ENCODE data around the gene NT5DC3.

The NT5DC3 gene

DNA sequence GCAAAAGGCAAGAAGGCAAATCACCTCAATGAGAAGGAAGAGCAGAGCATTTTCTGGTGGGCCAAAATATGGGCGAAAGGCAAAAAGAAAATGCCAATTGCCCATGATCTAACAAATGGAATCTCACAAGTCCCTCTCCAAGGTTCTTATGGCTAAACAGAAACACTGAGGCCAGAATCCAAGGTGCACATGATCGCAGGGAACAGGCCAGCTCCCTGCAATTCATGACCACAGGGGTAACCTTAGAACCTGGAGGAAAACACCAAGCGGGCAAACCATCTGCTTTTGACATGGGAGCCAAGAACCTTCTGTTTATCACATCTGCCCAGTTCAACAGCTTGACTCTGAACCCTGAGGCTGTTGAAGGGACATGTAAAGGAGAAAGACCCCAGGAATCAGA lies 60.0 kb downstream of the NT5DC3 start:
- DNase-seq, result no peak

DNA sequence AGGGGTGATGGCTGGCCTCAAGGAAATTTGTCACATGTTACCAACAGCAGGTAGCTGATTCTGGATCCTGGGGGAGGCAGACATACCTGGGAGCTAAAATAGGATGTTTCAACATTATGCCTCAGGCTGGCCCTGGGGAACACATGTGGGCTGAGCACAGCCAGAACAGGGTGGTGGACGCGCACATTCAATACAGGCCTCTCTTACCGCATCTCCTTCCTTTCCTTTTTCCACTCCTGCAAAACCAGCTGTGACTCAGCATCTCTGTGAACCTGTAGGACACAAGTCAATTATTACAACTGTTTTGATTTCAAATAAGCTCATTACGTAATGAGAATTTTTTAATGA lies 61.0 kb downstream of the NT5DC3 start:
- DNase-seq, result no peak

- DNase-seq, result no peak
Observed at GRCh38 chr12:103779410-103780092, 61.5 kb downstream of the NT5DC3 start.

DNA sequence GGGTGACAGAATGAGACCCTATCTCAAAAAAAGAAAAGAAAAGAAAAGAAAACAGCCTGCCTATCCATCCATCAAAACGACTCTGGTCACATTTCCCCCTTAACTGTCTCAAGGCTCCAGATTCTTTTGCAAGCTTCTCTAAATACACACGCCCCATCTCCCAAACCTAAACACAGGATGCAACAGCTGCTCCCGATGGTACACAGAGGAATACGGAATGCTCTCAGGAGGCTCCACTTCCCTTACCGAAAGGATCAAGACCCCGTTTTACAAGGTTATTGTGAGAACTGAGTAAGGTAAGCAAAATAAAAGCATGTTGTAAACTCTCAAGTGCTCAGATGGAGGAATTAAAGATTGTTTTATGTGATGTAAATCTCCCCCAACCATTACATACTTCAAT lies 62.3 kb downstream of the NT5DC3 start:
- DNase-seq, result no peak

DNA sequence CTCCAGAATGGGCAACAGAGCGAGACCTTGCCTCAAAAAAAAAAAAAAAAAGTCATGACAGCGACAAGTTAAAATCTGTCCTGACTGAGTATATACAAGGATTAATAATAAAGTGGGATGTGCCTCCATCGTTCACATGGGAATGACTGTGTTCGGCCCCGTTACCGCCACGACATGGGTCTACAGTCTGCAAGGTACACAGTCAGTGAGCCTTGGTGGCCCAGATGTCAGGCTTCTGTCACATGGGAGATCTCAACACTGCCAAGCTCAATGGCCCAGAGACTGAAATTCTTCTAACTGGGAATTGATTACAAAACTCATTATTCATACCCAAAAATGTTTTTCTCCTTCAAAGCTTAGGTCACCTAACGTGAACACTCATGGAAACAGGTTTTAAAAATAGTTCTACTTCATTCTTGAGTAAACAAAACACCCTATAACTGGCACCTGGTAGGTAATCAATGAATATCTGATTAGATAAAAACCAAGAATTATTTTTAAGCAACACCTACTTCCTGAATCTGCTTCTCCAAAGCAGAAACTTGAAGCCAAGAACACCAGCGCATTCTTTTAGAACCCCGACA lies 66.0 kb downstream of the NT5DC3 start:
- DNase-seq, result no peak

DNA sequence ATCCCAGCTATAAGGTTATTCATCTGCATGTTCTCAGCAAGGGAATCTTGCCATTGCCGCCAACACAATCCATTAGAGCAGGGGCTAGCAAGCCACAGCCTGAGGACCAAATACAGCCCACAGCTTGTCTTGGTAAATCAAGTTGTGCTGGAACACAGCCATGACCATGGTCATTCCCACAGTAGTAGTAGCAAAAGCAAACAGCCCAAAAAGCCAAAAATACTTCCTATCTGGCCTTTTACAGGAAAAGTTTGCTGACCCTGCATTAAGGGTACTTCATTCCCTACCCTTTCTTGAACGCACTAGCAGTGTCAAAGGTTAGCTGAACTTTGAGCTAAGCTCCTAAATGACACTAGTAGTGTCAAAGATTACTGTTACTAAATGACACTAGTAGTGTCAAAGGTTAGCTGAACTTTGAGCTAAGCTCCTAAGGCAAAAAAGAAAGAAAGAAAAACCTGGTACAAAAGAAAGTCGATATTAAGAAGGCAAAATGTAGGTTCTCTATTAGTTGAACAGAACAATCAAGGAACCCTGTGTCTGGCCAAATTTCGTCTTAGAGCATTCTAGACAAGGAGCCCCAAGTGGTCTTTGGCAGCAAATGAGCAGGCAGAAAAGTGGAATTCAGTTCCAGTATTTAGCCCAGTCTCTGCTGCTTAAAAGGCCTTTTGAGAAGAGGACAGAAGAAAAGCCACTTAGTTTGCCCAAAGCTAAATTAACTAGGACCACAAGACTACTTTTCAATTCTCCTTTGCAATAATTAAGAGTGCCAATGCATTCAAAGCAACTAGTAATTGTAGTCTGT lies 67.7 kb downstream of the NT5DC3 start:
- DNase-seq, result no peak

GRCh38 chr12:103772367-103773108 lies 68.5 kb downstream of the NT5DC3 start:
- DNase-seq, result no peak

- peak; percentile 22 for DNase-seq
Observed at GRCh38 chr12:103771466-103771865, 69.6 kb downstream of the NT5DC3 start.

DNA sequence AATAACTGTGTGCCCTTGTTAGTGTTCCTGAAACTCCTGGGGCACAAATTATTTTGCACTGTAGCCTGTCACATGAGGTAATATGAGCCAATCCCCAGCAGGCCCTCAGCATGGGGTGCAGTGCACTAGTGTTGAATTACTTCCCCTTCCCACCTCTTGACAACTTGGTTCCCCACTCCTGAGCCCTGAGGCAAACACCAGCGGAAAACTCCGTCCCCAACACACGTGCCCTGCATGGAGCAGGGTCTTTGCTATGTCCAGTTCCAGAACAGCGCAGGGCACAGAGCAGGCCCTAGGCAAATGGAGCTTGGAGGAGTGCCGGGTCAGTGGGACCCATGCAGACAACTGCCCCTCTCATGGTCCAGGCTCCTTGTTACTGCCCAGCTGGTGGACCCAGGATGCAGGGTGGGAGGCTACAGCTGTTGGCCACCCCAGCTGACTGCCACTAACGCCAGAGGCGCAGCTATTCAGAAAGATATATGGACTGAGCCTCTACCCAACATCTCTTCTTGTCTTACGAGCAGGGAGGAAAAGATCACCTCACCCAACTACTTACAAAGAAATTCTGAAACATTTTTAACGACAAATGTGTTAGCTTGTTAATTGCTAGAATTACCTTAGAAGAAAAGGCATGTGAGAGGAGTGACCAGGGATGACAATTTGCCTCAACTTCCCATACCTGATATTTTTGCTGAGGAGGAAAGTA lies 71.6 kb downstream of the NT5DC3 start:
- DNase-seq, result no peak

GRCh38 chr12:103768467-103769123 lies 72.4 kb downstream of the NT5DC3 start:
- DNase-seq, result no peak

- DNase-seq, result no peak
Observed at GRCh38 chr12:103766028-103766427, 75.0 kb downstream of the NT5DC3 start.

DNA sequence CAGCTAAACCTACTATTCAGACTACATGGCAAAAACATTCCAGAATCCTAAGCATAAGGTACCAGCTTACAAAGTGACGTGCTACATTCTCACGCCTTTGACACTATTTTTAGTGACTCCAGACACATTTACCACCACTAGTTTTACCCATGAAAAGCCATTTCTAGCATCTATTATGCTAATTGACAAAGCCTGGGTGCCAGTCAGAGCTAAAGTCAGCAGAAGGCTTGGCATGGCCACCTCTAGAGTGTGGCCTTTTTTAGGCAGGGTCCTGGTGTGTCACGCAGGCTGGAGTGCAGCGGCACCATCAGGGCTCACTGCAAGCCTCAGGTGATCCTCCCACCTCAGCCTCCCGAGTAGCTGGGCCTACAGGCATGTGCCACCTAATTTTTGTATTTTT lies 75.7 kb downstream of the NT5DC3 start:
- DNase-seq, result no peak

- no peak for DNase-seq
Observed at GRCh38 chr12:103762473-103762872, 78.6 kb downstream of the NT5DC3 start.

DNA sequence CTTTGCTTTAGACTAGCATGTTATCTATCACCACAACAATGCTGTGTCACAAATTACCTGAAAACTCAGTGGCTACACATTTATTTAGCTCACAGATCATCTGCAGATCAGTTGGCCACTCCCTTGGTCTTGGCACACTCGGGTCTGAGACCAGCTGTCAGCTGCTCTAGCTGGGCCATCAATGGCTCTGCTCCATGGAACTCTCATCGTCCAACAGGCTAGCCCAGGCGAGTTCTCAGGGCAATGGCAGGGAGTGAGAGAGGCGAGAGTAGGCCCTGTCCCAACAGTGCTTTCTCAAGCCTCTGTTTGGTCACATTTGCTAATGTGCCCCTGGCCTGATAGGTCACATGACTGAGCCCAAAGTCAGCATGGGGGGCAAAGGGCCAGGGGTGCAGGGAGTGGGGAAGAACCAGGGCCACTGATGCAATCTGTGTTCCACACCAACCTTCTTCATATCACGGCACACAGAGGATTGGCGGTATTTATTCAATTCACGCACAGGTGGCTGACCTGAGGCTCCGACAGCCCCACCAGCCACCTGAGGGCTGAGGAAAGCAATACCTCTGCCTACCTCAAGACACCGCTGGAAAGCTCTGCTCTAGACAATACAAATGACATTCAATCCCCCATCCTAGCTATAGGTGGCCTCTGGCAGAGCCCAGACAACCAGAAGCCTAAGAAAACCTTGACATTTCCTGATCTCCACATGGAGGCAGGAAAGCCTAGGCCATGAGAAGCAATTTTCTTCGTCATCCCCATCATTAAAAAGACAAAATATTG lies 82.5 kb downstream of the NT5DC3 start:
- DNase-seq, result no peak

GRCh38 chr12:103757248-103757647 lies 83.8 kb downstream of the NT5DC3 start:
- no peak for DNase-seq

DNA sequence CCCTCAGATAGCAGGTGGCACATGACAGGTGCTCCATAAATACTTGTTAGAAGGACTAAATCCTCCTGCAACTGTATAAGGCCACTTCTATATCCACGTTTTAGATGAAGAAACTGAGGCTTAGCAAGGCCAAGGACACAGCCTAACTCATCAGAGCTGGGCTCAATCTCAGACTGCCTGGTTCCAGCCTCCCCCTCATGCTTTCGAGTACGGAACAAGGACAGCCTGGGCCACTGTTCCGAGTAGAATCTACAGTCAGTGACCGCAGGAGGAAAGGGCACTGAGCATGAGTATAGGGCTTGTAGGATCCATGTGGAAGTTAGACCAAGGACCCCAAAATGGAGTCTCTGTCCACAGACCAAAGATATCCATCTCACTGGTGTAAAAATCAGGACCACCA lies 84.6 kb downstream of the NT5DC3 start:
- no peak for DNase-seq

DNA sequence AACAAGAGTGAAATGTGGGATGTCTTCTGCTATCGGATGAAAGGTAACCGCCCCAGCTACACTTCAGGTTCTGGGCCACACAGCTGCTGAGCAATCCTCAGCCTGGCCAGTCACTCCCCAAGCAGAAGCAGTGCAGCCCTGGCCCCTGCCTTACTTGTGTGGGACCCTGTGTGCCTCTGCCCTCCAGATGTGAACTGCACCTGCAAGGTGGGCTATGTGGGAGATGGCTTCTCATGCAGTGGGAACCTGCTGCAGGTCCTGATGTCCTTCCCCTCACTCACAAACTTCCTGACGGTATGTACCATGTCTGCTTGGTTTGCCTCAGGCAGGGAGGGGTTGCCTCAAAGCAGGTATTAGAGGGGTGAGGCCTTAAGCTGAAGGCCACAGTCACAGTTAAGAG lies 85.6 kb downstream of the NT5DC3 start:
- DNase-seq, result no peak

DNA sequence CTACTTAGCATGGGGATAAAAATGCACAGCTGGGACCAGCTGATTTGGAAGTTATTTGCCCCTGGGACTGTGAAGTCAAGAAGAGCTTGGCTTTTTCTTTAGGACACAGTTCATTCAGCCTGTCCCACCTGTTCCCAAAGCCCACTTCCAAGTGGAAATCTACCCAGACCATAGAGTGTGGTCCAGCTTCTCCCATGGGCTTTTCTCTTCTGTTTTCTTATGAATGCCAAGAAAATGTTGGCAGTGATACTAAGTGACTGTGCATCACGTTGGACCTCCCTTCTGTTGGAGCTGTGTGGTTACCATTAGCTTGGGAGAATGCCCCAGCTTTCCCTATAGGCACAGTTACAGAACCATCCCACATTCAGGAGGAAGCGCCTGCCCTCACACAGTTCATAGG lies 89.4 kb downstream of the NT5DC3 start:
- DNase-seq, result peak; percentile 4

- no peak for DNase-seq
Observed at GRCh38 chr12:103751171-103751570, 89.9 kb downstream of the NT5DC3 start.

GRCh38 chr12:103748875-103749274 lies 92.2 kb downstream of the NT5DC3 start:
- DNase-seq, result no peak

GRCh38 chr12:103748002-103748401 lies 93.0 kb downstream of the NT5DC3 start:
- no peak for DNase-seq

GRCh38 chr12:103745962-103746361 lies 95.1 kb downstream of the NT5DC3 start:
- no peak for DNase-seq

All from eye (tissue), 1 donor.